ENCODE results near the gene GPAT3. TPM values are rescaled to one million over a fixed set of nuclear protein-coding genes. Genes with fewer than 3 reads are reported as not detected.

GPAT3 gene
- total RNA-seq, 4 donors from 2014 or later, result 38.3 to 73.5 (median 62.9) TPM

- no peak for DNase-seq
- H3K4me1 ChIP-seq, result no peaks in the 10 kb centered on the region
- no peaks in the 10 kb centered on the region for H3K9me3 ChIP-seq
These were observed 25.5 kb upstream of the GPAT3 start for GRCh38 chr4:83510442-83510841.

GRCh38 chr4:83516042-83516772 is 19.7 kb upstream of the GPAT3 start:
- H3K36me3 ChIP-seq, result no peaks in the 10 kb centered on the region
- no peak for TF ChIP-seq CTCF (IDR thresholded peaks at IDR 0.05)
- no peak for TF ChIP-seq POLR2A (IDR thresholded peaks at IDR 0.05)
- DNase-seq, result no peak
- no peak overlapping the region for H3K4me3 ChIP-seq (replicated peaks in 1 of 3)
- 58 to 84% methylated on average over 3 of the region's 3 CpGs for WGBS, 2 donors
- no peaks in the 10 kb centered on the region for H3K4me1 ChIP-seq
- H3K27me3 ChIP-seq, result no peaks in the 10 kb centered on the region
- no peak overlapping the region for H3K27ac ChIP-seq
- intact Hi-C loops (cut with DNase I), result no loop called here
- no peaks in the 10 kb centered on the region for H3K9me3 ChIP-seq

More at GRCh38 chr4:83510442-83510841, 25.5 kb upstream of the GPAT3 start:
- Histone ChIP-seq H3K4me3 (replicated peaks in 1 of 3) (no peak overlapping the region), H3K36me3 (no peaks in the 10 kb centered on the region), H3K27me3 (no peaks in the 10 kb centered on the region), H3K27ac (no peak overlapping the region)
- TF ChIP-seq CTCF (IDR thresholded peaks at IDR 0.05), result no peak
- no peak for TF ChIP-seq POLR2A (IDR thresholded peaks at IDR 0.05)
- intact Hi-C loops (cut with DNase I), result no loop called here
- WGBS, 2 donors, result 88 to 94% methylated on average over 3 to 4 of the region's 4 CpGs

GRCh38 chr4:83522239-83522638 is 13.7 kb upstream of the GPAT3 start:
- TF ChIP-seq CTCF (IDR thresholded peaks at IDR 0.05), result no peak
- TF ChIP-seq POLR2A (IDR thresholded peaks at IDR 0.05), result no peak
- Histone ChIP-seq H3K27ac (no peak overlapping the region), H3K27me3 (no peaks in the 10 kb centered on the region), H3K4me1 (no peaks in the 10 kb centered on the region), H3K4me3 (replicated peaks in 1 of 3) (no peak overlapping the region), H3K9me3 (no peaks in the 10 kb centered on the region), H3K36me3 (no peaks in the 10 kb centered on the region)
- WGBS, 2 donors, result 87 to 91% methylated on average over 3 of the region's 3 CpGs
- no peak for DNase-seq
- intact Hi-C loops (cut with DNase I), result no loop called here

- Histone ChIP-seq H3K4me3 (replicated peaks in 1 of 3) (no peak overlapping the region), H3K36me3 (no peaks in the 10 kb centered on the region), H3K9me3 (no peaks in the 10 kb centered on the region), H3K27me3 (no peaks in the 10 kb centered on the region), H3K27ac (no peak overlapping the region), H3K4me1 (no peaks in the 10 kb centered on the region)
- intact Hi-C loops (cut with DNase I), result no loop called here
- DNase-seq, result no peak
- 64 to 100% methylated on average over 2 of the region's 2 CpGs for WGBS, 2 donors
- TF ChIP-seq POLR2A (IDR thresholded peaks at IDR 0.05) (no peak), CTCF (IDR thresholded peaks at IDR 0.05) (no peak)
These were observed 8.2 kb upstream of the GPAT3 start for GRCh38 chr4:83527671-83528070.
